ENCODE measurements around the gene METRNL.
"Not testable (repeated sequence)": the region's sequence is repeated elsewhere in the genome, so short reads cannot be mapped to it uniquely, and the experiment has no call there.

METRNL gene

DNA sequence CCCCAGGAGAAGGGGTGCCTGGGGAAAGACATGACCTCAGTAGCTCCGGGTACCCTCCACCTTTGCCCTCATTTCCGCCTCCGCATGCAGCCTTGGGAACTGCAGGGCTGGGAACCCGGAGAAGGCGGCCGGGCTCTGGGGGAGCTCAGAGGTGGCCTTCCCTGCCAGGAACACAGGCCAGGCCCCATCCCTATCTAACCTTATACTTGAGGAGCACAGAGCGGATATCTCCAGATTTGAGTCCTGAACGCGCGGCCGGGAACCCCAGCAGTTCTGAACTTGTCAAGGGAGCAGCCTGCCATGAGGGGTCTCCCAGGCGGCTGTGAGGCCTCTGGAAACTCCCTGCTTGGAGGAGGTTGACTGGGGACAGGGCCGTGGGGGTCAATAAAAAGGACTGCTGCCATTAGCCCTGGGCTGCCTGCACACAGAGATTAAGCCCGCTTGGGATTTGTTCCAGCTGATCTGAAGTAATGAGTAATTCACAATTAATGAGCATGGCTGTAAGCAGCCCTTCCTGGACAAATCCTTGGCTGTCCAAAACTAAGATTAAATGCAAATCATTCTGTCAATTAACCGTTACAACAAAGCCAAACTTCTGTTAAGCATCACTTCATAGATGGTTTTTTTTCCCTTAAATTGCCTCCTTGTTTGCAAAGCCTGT, 26.3 kb upstream of the METRNL start:
- DNase-seq: no peak

DNA sequence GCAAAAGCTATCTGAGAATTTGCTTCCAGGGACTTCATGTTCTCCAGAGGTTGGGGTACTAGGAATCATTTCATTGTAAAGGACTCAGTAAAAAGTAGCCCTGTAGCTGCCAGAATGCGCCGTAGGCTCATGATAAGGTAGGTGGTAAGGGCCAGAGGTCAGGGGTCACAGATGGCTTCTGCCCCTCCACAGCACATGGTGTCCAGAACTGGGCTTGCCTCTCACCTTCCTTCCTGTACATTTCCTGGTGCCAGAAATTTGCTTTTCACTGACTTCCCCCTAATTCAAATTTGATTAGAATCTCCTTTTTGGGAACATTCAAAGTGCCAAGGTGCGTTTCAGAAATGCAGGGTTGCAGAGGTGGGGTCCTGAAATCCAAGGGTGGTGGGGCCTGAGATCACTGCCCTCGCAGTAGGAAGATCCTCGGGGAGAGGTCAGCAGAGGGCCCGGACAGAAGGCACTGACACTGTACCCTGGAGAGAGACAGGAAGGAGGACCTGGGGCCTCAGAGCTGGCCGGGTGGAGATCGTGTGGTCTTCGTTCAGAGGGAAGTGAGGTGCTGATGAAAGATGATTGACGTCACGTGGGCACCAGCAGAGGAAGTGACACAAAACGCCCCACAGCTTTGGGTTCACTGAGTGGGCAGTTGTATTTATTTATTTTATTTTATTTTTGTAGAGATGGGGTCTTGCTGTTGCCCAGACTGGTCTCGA, 25.5 kb upstream of the METRNL start:
- DNase-seq: no peak

DNA sequence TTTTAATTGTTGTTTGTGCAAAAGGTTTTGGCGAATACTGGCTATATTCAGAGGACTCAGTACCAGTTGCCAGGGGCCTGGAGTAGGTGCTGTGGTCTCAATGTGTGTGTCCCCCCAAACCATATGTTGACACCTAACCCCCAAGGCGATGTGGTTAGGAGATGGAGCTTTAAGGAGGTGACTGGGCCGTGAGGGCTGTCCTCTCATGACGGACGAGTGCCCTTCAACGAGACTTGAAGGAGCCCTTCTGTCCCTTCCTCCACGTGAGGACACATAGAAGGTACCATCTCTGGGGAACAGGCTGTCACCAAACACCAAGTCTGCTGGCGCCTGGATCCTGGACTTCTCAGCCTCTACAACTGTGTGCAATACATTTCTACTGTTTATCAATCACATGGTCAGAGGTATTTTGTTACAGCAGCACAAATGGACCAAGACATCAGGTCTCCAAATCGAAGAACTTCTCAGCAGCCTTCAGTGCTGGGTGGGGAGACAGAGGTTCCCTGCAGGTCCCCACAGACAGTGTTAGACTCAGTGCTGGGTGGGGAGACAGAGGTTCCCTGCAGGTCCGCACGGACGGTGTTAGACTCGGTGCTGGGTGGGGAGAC, 24.8 kb upstream of the METRNL start:
- no peak for DNase-seq

DNA sequence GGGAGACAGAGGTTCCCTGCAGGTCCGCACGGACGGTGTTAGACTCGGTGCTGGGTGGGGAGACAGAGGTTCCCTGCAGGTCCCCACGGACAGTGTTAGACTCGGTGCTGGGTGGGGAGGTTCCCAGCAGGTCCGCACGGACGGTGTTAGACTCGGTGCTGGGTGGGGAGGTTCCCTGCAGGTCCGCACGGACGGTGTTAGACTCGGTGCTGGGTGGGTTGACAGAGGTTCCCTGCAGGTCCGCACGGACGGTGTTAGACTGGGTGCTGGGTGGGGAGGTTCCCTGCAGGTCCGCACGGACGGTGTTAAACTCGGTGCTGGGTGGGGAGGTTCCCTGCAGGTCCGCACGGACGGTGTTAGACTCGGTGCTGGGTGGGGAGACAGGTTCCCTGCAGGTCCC, 24.2 kb upstream of the METRNL start:
- DNase-seq: not testable (repeated sequence)

DNA sequence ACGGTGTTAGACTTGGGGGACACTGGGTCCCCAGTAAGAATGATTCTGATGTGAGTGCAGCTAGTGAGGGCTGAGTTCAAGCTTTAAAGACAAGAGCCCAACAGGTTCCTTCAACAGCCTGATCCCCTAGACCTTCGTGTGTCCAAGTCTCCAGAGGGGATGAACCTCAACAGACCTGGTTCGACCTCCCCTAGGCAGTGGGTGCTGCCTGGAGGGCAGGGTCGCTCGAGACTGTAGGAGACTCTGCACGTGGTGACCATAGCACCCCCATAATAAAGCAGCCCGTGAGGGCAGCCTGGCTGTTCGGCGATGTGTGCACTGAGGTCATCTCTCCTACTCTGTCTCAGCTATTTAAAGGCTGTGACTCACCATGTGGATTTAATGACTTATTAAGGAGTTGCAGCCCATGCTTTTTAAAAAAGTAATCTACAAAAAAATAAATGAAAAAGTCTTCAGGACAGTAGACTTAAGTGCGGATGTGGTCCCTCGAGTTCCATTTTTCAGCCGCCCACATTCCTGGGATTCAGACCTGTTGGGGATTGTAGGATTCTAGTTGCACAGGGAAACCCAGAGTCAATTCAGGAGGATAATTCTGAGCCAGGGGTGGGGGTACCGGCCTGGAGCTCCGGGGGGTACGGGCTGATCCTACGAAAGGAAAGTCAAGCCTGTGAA, 23.4 kb upstream of the METRNL start:
- no peak for DNase-seq

DNA sequence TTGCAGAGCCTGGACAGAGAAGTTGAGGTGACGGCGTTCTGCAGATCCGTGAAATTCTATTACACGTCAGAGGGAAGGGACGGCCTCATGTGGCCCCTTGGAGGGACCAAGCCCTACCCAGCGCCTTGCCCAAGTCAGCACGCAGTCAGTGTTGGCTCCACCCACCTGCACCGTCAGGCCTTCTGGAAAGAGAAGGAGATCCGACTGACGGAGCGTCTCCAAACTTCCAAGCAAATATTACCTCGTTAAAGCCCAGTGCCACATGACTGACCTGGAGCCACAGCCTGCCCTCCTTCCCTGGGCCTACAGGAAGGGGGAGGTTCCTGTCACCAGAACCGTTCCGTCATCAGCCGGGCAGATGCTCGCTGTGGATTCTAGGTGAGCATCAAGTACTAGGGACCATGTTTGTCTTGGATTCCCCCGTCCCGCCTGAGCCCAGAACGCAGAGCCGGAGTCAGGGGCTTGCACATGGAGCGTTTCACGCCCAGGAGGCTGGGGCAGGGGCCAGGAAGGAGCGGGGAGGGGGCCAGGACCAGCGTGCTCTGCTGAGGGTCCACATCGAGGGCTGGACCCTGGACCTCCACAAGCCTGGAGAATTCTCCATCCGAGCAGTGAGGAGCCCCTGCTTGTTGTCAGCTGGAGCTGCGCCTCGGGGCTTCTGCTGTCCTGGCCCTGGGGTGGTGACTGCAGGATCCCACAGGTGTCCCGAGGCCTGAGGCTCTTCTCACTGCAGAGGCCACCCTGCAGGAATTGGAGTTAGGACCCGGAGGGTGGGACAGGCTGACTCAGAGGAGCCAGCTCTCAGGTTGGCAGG, 22.6 kb upstream of the METRNL start:
- DNase-seq: no peak

DNA sequence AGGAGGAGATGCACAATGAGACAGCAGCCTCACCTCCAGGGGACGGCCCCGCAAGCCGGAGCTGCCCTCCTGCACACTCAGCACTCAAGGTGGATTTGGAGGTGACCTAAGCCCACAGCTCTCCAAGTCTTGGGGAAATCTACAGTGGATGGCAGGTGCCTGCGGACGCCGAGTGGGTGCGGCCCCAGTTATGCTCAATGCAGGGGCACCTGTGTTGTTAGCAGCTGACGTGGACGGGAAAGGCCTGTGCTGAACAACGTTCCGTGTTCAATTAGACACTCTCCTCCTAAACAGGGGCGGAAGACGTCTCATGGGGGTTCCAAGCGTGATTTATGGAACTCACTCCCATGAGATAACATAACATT, 22.0 kb upstream of the METRNL start:
- DNase-seq: no peak

DNA sequence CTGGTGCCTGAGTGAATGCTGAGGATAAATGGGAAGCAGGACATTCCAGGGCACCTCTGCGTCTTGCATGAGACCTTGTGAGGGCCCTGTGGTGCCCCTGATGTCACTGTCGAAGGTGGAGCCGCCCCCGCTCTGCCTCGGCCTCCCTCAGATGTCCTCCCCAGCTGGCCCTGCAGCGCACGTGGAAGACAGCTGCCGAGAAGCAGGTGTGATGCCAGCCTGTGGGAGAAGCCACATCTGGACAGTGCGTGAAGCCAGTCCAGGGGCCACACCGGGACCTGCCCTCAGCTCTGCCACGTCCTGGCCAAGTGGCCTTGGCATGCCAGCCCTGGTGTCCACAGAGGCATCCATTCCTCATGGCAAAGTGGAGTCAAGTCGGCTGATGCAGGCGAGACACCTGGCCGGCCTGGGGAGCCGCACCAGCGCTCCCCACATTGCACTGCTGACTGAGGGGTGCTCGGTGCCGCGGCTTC, 21.6 kb upstream of the METRNL start:
- DNase-seq: no peak

DNA sequence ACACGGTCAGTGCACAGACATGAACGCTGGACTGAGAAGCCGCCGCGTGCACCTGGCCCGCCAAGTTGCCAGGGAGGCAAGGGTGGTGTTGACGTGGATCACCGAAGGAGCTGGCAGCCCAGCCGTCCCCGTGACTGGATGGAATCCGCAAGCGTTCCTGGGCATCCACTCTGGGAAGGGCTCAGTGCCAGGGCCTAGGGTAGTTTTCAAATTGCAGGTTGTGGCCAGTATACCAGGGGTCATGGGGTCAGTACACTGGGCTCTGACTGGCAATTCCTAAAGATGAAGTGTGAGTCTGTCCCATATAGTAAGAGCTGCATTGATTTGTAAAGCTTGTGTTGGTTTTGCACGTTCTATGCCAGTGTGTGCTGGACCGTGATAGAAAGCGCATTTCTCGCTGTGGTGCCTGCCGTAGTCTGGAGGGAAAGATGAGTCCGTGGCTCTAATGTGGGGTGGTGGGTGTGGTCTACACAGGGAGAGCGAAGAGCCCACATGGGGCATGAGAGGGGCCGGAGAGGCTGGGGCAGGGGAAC, 21.1 kb upstream of the METRNL start:
- no peak for DNase-seq

DNA sequence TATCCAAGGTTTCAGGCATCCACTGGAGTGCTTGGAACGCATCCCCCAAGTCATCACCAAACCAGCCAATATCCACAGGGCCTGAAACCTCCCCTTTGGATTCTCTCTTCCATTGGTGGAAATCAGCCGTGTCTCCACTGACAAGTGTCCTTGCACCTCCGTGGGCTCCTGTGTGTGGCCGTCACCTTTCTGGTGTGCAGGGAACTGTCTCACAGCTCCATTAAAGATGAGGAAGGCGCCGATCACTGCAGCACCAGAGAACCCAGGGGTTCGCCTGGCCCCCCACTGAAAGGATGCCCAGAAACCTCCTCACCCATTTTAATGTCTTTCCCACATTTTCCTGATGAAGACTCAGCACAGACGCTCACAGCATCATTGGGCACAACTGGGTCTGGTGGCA, 17.8 kb upstream of the METRNL start:
- DNase-seq: no peak

DNA sequence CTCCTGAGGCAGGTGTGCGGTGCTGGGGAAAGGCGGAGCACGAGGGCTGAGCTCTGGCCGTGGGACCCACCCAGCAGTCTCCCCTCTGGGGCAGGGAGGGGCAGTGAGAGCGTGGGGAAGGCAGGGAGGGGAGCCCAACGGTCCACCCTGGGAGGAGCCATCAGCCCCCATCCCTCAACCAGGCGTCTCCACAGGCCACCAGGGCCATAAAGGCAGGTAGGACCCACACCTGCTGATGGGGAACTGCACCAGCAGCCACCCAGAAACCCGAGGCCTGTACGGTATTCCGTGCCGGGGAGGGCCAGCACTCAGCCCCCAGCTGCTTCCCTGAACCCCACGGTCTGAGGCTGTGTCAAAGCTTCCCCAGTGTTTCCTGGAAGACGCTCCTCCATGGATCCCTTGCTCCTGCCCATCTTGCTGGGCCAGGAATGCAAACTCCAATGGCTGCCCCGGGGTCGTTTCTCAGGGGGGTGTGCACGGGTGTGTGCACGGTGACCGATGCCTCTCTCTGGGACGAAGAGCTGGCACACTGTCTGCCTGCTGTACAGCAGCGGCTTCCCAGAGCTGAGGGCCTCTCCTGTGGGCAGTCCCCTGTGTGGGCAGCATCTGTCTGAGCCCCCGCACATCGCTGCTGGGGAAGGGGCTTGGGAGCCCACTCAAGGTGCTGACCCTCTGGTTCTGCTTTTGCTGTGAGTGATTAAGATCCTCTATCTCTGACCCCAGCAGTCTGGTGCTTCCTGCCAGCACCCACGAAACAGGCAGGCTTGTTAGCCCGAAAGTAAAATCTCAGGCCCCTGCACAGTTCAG, 17.2 kb upstream of the METRNL start:
- DNase-seq: no peak

DNA sequence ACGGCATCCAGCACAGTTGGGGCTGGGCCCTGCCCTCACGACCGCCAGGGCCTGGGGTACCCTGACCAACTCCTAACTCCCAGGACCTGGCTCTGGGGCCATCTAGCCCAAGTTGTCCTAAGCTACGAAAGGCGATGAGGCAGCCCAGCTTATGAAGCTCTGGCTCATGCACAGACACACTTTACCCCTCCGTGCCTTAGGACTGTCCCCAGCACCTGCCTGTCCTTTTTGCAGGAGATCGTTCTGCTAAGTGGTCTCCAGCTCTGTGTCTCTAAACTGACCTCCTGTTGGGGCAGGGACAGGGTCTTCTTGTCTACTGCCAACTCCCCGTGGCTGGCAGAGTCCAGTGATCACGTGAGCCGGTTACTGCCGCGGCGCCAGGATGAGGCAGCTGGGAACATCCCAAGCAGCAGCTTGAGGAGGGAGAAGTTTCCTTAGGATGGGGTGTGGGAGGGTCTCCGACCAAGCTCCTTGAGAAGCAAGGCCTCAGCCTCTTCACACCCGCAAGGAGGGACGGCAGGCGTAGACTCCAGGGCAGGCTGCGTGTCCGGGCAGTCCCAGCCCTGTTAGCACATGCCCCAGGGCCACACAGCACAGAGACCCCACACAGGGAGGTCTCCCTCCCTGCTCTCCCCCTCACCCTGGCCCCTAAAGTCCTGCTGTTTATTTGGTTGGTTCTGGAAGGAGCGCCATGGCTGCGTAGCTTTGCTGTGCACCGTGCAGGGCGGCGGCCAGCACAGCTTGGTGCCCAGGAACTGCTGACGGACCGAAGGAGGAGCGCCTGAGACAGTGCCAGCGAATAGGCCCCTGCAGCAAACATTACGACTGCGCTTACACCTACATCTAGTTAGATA, 16.4 kb upstream of the METRNL start:
- DNase-seq: no peak

DNA sequence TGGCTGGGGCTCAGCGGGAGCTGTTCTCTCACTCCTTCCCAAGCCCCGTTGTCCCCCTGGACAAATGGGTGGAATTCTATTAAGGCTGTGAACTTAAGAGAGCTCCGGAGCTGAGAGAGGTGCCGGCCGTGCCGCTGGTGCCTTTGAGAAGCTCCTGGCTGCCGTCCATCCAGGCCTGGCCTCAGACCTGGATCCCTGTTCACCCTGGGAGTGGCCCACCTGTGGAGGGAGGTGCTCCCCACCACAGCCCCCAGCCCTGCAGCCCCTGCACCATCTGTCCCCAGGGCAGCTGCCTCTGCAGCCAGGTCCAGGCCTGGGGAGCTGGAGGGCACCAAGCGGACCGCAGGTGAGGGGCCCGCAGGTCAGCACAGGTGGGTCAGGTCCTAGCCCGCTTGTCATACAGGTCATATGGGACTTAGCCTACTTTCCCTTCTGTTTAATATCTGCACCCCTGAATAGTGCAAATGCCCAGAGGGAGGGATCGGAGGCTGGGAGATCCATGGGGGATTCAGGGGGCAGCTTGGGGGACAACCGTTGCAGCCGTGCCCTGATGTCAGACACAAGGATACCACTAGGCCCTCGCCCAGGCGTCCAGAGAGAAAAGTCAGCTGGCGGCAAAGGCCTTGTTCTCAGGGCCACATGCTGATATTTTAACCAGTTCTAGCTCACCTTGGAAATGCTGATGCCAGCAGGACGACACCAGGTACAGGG, 15.2 kb upstream of the METRNL start:
- DNase-seq: no peak

DNA sequence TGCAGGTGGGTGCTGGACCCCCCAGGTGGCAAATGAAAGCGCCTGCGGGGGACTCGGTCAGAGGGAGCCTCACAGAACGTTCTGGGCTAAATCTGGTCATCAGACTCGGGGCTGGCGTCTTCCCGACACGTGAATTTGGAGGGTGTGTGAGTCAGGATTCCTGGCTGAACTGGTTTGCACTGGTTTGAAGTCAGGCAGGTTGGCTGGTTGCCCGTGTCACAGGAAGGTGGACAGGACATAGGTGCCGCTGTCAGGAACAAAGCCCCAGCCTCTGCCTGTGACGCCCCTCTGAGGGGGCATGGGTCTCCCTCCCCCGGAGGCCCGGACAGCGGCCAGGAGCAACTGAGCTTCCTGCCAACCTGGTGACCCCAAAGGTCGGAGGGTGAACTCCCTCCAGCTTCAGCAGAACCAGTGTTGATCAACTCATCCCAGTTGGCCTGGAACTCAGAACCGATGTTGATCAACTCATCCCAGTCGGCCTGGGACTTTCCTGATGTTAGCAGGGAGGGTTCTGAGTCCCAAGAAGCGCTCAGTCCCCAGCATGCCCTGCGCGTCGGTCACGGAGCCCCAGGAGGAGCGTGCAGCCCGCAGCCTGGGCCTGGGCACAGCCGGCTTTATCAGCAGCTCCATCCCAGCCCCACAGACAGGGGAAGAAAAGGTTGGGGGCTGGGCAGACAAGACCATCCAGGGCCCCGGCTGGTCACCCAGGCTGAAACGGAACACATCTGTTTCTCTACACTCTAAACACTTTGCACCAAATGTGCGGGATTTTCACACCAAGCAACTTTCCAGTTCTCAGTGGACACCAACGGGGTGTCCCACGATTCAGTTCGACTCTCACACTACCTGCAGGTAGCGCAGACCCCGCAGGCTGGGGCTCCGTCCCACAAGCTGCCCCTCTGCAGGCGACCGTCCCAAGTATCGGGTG, 14.4 kb upstream of the METRNL start:
- no peak for DNase-seq

DNA sequence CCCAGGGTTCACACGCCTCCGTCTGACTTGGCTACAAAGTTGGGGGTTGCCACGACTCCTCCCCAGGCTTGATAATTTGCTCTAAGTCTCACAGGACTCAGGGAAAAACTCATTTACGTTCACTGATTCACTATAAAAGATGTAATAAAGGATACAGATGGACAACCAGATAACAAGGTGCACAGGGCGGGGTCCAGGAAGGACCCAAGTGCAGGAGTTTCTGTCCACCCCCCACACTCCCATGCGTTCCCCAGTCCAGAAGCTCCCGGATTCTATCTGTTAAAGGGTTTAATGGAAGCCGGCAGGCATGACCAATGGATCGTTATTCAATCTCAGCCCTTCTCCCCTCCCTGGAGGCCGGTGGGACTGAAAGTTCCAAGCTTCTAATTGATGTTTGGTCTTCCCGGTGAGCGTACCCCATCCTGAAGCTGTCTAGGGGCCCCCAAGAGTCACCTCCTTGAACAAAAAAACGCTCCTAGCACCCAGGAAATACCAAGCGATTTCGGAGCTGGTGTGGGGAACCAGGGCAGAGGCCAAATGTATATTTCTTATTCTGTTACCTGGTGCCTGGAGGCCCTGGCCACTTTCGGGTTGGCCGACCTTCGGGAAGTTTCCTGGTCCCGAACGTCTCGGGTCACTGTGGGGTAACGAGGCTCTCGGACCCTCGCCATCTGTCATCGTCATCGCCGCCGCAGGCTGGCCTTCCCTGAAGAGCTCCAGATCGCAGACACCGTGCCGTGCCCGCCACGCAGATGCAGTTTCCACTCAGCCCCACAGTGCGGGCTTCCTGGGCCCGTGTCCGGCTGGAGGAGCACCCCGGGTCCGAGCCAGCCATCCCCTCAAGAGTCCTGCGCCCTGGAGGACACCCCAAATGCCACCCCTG, 13.5 kb upstream of the METRNL start:
- DNase-seq: no peak

DNA sequence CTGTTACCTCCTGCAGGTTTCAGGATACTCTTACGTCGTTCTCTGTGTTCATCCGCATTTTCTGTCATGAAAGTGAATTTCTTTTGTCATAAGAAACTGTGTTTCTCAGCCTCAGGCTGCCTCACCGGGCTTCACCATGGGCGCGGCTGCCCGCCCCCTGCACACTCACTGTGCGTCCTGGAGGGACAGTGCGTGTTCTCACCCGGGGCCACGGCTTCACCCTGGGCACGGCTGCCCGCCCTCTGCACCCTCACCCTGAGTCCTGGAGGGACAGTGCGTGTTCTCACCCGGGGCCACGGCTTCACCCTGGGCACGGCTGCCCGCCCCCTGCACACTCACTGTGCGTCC, 12.9 kb upstream of the METRNL start:
- DNase-seq: not testable (repeated sequence)

DNA sequence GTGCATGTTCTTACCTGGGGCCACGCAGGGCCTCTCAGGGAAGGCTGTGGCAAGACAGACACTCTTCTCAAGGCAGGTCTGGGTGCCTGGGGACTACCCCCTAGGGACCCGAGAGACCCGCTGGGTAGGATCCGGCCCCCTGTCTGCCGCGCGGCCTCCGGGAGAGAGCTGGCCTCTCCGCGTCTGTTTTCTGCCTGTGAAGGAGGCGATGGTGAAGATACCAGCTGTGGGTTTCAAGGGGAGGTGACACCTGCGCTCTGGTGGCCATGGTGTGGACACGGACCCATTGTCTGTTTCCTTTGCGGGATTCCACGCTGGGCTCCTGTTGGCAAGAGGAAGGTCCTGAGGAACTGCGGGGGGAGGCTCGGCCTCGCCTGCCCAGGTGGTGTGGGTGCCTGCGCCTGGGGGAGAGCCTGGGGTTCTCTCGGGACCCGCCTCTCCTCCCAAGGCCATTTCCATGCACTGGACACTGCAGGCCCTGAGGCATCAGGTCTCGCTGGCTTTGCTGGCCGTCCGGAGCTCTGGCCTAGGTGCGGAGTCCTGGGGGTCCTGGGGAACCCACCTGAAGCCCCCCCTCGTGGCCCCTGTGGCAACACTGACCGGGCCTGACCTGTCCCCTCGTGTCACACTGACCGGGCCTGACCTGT, 12.2 kb upstream of the METRNL start:
- no peak for DNase-seq
